HG03108 (cell line): ENCODE data around the gene ARMC9.
"Not testable (repeated sequence)": the region's sequence is repeated elsewhere in the genome, so short reads cannot be mapped to it uniquely, and the experiment has no call there.

Experiments used
- ATAC-seq: cut with Tn5 transposase; IDR thresholded peaks from one replicate; pipeline ENCODE4 v1.9.1; 2021; ENCODE audit warnings: moderate library complexity; ENCODE audit not compliant: unreplicated experiment

Gene ARMC9

GRCh38 chr2:231239751-231240150 is 41.3 kb downstream of the ARMC9 start:
- ATAC-seq: no peak

DNA sequence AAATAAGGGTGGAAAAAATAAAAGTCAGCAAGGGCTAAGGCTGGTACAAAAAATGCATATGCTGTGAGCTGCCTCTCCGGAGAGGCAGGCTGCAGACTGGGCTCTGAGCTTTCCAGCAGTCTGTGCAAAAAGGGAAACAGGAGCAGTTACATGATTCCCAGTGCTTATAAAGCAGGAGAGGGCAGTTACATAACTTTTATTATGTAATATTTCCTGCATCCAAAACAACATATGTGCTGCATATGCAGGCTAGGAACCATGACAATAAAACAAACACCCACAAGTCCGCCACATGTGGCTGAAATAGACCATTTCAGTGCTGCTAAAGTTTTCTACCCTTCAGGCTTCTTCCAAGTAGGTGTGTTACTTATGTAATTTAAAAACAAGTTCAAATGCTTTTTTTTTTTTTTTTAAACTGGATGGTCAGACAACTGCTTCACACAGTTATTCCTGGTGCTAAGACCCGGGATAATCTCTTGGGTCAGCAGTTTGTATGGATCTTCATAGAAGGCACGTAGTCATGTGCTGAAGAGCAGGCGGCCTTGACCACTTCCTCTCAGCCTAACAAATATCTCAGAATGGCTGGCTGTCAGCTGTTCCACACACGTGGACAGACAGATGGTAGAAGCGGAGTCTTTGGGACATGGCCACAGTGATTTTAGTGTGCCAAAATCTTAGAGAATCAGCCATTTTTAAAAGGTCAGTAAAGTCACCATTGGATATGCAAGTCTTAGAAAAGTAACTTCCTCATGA is 43.5 kb downstream of the ARMC9 start:
- no peak for ATAC-seq

GRCh38 chr2:231243866-231244265 is 45.4 kb downstream of the ARMC9 start:
- ATAC-seq: no peak

- ATAC-seq: no peak
Measured at GRCh38 chr2:231244382-231245248, 46.2 kb downstream of the ARMC9 start.

DNA sequence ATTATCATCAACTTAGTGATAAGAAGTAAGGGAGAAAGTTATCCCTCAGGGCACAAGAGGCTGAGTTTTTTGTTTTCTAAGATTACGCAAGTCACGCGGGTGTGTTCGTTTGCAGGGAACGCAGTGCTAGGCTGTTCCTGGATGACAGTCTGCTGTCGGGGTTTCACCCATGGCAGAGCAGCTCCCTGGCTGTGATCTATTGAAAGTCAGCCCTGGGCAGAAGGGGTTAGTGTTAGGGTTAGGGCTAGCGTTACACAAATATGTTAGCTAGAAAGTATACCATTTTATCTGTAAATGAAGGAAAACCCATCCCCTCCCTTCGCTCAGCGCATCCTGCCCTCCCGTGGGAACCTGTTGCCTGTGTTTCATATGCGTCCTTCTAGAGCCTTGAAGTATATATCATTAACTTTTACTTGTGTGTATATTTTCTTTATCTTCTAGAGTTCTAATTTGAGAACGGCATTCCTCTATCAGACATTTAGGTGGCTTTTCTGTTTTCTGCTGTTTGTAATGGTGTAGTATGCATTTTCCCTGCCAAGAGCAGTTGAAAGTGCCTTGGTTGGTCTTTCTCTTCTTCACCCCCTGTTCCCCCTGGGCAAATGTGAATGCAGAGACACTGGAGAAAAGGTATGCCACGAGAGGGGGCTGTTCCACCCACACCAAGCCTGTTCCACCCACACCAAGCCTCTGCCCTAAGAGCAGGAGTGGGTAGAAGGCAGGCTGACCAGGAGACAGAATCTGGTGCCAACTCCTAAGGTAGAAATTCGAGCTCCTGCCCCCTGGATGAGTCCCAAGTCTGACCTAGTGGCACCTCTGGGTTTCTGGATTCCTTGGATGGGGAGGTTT is 47.0 kb downstream of the ARMC9 start:
- no peak for ATAC-seq

DNA sequence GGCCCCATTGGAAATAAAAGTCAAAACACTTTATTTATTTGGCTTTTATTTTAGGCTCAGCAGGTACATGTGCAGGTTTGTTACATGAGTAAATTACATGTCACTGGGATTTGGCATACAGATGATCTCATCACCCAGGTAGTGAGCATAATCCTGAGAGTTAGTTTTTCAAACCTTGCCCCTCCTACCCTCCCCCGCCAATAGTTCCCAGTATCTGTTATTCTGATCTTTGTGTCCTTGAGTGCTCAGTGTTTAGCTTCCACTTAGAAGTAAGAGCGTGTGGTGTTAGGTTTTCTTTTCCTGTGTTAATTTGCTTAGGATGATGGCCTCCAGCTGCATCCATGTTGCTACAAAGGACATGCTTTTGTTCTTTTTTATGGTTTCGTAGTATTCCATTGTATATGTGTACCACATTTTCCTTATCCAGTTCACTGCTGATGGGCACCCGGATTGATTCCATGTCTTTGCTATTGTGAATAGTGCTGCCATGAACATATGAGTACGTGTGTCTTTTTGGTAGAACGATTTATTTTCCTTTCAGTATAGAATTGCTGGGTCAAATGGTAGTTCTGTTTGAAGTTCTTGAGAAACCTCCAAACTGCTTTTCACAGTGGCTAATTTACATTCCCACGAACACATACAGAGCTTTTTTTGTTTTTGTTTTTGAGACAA is 47.9 kb downstream of the ARMC9 start:
- no peak for ATAC-seq

DNA sequence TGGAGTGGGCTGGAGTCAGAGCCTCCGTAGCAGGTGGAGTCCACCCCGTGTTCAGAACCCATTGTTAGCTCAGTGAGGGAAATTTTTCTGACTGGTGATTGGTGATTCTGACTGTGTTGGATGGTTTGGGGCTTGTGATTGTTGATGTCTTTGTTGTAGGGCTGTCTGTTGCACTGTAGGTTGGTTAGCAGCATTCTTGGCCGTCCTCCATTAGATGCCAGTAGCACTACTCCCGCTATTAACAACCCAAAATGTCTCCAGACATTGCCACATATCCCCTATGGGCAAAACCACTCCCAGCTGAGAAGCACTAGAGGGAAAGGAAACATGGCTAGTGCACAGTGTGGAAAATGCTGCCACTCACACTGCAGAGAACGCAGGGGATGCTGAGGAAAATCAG is 51.7 kb downstream of the ARMC9 start:
- no peak for ATAC-seq

DNA sequence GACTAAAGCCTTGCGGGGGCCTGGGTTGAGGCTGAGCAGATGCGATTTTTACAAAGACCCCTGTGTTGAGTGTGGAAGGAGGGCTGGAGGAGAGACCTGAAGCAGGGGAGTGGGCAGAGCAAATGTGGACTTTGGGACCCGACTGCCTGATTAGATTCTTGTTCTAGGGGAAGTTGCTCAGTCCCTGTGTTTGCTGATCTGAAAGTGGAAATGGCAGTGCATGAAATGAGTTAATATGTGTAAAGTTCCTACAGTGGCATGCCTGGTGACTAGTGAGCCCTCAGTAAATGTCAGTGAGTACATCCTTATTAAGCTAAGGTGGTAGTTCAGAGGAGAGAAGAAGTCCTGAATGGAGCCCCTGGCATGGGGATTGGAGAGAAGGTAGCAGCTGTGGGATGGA is 52.3 kb downstream of the ARMC9 start:
- no peak for ATAC-seq

- ATAC-seq: not testable (repeated sequence)
Measured at GRCh38 chr2:231253292-231253691, 54.9 kb downstream of the ARMC9 start.

- no peak for ATAC-seq
Measured at GRCh38 chr2:231256494-231256893, 58.1 kb downstream of the ARMC9 start.

DNA sequence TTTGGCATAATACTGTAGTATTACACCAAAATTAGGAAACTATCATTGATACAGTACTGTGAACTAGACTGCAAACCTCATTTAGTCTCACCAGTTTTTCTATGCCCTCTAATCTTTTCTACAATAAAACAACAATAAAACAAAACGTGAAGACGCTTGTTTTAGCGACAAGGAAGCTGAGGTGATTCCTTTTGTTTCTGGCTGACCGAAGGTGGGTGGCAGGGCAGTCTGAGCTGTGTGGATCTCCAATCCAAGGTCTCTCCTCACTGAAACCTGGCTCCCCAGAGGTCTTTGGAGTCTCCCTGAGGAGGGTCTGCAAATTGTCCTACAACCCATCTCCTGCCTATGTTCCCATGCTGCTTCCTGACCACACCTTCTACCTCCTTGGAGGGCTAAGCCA is 59.3 kb downstream of the ARMC9 start:
- ATAC-seq: no peak

DNA sequence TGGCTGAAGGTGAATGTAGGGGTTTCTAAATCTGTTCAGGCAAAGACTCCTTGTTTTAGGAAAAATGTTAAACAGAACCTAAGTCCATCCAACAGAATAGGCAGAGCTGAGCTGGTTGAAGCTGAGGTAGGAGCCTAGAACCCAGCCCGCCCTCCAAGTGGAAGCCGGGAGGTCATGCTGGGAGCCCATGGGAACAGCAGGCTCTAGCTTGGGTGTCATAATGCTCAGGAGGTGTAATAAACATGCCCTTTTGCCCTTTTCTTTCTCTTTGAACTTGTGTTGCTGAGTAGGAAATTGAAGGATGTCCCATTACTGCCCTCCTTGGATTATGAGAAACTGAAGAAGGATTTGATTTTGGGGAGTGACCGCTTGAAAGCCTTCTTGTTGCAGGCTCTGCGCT is 60.3 kb downstream of the ARMC9 start:
- no peak for ATAC-seq

DNA sequence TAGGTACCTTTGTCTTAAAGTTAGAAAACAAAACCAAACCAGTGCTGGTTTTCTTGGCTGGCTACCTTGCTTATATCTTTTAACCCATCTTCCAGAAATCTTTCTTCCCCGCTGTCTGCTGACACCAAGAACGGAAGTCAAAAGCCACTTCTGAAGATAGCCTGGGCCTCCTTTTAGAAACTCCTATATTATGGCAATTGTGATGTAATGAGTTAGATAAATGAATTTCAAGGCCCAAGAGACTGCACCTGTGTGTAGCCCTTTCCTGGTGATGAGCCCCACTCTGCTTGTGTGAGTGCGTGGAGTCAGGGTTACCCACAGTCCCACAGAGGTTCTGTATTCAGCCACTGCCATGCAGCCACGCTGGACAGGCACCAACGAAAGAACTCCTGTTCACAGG is 60.7 kb downstream of the ARMC9 start:
- no peak for ATAC-seq

DNA sequence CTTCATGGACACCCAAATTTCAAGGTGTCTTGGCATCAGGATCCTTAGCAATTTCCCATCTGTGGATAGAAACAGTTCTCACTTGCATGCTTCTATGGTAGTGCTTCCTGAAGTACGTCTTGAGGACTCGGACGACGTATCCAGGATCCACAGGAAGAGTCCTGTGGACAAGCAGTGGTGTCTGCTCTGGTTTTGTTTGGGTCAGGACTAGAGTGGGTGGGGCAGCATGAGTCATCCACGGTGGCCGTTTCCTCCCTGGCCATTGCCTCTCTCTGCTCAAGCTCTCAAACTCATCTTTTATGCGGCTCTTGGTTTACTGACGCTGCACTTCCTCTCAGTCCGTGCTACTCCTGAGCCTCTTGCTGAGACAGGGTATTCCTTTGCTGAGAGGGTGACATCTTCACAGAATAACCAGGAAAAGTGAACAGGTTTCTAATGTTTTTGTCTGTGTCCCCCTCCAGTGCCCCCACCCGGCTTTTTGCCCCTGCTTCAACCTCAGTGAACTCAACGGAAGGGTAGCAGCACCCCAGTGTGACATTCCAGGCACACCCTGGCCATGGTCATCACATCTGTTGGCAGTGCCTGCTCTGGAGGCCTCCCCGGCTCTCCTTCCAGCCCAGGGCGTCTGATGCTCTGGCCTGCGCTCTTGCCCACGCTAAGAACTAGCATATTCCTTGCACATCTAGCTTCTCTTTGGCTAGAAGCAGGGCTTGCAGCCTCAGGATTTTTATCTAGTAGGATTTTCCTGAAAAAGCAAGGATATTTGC is 62.2 kb downstream of the ARMC9 start:
- ATAC-seq: no peak

DNA sequence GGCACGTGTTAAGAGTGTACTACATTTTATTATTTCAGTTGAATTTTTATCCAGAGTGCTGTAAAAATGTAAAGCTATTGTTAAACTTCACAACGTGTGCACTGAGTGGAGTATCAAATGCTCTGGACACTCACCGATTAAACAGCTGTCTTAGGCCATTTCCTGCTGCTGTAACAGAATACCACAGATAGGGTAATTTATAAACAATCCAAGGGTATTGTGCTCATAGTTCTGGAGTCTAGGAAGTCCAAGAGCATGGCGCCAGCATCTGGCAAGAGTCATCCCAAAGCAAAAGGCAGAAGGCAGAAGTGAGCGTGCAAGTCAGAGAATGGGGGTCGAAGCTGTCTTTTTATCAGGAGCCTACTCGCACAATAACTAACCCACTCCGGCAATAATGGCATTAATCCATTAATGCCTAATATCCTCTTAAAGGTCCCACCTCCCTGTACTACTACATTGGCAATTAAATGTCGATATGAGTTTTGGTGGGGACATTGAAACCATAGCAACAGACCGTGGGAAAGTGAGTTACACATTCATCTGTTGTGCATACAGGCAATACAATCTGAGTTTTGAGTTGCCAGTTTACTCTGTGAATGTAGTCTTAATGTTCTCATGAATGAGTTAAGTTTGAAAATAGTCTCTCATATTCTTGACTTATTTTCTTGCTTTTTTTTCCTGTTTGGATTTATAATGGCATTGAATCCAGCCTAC is 64.8 kb downstream of the ARMC9 start:
- ATAC-seq: no peak

DNA sequence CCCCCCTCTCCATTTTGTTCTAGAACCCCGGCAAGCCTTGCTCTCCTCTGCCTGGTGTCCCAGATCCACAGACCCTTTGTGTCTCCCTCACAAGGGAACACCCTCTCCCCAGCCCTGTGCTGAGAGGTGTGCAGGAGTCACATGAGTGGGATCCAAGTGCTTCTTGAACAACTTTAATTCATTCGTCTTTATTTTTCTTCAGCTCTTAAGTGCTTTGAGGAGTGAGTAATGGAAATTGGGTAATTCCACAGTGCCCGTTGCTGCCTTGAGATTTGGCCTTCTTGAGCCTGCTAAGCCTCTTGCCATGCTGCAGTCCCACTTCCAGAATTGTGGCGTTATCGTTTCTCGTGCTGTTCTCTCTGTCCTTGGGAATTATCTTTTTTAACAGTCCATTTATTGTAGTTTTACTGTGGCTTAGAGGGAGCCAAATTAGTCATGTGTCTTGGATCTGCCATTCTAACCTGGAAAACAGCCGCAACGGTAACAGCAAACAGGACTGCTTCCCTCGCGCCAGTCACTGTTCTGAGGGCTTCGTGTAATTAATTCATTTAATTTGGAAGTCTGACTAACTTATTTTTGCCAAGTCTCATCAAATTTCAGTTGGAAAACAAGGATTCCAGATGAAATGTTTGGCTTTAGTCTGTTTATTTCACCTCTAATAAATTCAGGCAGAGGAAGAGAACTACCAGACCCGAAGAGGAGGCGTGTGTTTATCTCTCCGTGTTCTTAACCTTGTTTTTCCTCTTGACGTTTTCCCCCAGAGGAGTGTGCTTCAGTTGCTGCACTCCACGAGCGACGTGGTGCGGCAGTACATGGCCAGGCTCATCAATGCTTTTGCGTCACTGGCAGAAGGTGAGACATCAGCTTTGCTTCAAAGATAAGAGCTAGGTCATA is 72.0 kb downstream of the ARMC9 start:
- ATAC-seq: no peak

GRCh38 chr2:231272991-231273390 is 74.6 kb downstream of the ARMC9 start:
- no peak for ATAC-seq

GRCh38 chr2:231276987-231277386 is 78.6 kb downstream of the ARMC9 start:
- ATAC-seq: no peak
